ENCODE measurements around the gene PLCL1.
"Not testable (repeated sequence)": the region's sequence is repeated elsewhere in the genome, so short reads cannot be mapped to it uniquely, and the experiment has no call there.

The PLCL1 gene

DNA sequence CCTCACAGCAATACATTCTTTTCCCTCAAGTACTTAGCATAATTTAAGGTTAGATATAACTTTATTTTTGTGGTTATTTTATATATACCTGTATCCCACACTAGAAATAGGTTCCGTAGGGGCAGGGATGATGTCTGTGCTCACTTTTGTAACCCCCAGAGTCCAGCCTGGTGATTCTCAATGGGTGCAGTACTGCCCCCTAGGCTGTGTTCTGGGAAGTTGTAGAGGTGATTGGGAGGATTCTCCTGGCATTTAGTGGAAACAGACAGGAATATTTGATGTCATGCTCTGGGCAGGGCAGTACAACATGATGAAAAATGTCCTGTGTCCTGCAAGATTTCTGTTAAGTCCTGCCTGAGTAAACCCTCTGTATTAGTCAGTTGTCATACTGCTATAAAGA, 333.3 kb downstream of the PLCL1 start:
- DNase-seq, result no peak

- DNase-seq, result no peak
These were observed 337.3 kb downstream of the PLCL1 start for GRCh38 chr2:198141726-198142125.

GRCh38 chr2:198143156-198143555, 338.8 kb downstream of the PLCL1 start:
- DNase-seq, result no peak

DNA sequence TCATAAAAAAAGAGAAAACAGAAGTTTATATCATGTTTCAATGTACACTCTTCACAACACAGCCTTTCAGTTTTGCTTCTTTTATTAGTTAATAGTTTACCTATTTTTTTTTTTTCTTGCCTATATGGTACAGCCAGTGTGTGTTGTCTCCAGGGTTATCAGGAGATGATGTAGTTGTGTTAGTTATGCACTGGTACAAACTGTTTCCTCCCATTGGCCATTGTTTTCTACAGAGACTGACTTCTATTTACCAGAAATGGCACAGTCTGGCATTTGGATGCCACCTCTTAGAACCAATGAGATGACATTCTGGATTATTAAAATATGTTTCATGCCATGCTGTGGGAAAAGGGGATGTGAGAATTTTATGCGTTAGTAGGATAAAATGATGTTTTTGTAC, 339.4 kb downstream of the PLCL1 start:
- no peak for DNase-seq

DNA sequence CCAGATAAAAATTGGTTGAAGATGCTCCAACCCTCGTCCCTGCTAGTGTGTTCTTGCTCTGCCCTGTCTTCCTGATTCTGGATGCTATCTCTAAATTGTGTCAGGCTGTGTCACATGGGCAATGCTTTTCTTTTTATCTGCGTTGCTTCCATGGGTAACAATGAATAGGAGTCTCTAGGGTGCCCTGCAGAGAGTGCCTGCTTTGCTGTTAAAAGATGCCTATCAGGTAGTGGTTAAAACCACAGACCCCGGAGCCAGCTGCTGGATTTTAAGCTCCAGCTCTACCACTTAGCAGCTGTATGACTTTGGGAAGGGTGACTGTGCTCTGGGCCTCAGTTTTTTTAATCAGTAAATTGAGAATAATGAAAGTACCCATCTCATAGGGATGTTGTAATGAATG, 340.3 kb downstream of the PLCL1 start:
- no peak for DNase-seq

GRCh38 chr2:198146346-198146940, 342.1 kb downstream of the PLCL1 start:
- no peak for DNase-seq

GRCh38 chr2:198157314-198157713, 352.9 kb downstream of the PLCL1 start:
- DNase-seq, result no peak

DNA sequence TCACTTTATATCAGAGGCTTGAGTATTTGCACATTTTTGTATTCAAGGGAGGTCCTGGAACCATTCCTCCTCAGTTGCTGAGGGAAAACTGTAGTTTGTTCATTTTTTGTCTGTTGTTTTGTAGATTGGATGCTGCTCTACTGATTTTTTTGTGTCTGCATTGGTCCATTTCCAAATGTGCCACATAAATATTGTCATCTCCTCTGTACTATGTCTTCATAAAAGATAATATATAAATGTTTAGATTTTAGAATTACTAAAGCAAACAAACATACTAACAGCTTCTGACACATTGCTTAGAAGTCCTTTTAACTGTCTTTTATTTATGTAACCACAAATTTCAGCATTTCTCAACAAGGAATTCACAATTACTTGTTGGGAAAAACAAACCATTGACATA, 356.8 kb downstream of the PLCL1 start:
- no peak for DNase-seq

GRCh38 chr2:198162276-198162675, 357.9 kb downstream of the PLCL1 start:
- DNase-seq, result no peak

DNA sequence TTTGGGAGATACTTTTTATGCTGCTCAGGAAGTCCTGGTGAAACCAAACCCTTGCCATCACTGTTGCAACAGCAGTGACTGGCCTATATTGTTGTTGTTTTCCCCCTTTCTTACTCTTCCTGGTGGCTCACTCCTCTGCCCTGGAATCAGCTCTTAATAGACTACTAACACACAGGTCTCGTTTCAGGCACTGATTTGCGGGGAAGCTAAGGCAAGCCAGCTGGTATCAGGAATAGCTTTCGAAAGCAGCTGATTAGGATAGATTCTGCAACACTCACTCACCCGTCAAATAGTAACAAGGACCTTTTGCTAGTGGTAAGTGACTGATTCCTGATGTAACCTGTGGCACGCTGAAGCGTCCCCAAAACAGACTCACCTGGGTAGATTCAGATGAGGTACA, 360.4 kb downstream of the PLCL1 start:
- DNase-seq, result no peak

- no peak for DNase-seq
These were observed 360.9 kb downstream of the PLCL1 start for GRCh38 chr2:198165289-198165688.

- no peak for DNase-seq
These were observed 363.0 kb downstream of the PLCL1 start for GRCh38 chr2:198167346-198167745.

- no peak for DNase-seq
These were observed 364.3 kb downstream of the PLCL1 start for GRCh38 chr2:198168651-198169050.

DNA sequence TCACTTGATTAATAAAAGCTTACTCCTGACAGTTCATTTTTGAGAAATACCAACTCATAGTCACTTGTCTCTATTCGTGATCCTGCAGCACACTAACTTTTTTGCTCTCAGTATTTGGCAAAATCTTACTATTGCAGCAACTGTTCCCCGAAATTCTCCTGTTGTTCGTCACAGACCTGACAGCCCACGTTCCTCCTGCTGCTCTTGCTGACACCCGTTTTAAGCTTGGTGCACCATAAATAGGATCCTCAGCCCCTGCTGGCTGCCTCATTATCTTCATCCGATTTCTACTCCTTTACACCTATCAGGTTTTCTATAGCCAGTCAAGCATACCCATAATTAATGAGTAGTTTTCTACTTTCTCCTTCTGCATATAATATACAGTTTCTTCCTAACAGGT, 368.8 kb downstream of the PLCL1 start:
- no peak for DNase-seq

DNA sequence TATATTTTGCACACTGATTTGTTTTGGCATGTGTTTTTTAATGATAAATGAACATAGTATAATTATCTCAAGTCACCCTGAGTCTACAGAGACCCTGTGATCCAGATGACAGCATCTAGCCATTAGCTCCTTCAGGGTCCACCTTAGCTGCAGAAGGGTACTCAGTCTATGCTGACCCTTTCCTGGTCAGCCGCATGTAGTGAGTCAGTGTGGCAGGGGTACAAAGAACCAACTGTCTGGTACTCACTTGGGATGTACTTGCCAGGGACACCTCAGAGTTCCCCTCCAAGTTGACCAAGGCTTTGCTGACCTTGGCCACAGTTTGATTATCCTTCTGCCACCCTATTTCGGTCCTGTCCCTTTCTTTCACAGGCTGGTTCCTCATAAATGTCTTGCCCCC, 369.5 kb downstream of the PLCL1 start:
- DNase-seq, result no peak

GRCh38 chr2:198175271-198175670, 370.9 kb downstream of the PLCL1 start:
- no peak for DNase-seq

DNA sequence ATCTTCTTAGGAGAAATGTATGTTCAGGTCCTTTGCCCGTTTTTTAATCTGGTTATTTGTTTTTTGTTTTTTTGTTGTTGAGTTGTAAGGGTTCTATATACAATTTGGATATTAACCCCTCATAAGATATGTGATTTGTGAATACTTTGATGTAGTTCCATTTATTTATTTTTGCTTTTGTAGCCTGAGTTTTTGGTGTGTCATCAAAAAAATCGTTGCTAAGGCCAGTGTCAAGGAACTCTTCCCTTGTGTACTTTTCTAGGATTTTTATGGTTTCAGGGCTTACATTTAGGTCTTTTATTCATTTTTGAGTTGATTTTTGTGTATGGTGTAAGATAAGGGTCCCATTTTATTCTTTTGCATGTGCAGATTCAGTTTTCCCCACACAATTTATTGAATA, 372.6 kb downstream of the PLCL1 start:
- DNase-seq, result no peak

DNA sequence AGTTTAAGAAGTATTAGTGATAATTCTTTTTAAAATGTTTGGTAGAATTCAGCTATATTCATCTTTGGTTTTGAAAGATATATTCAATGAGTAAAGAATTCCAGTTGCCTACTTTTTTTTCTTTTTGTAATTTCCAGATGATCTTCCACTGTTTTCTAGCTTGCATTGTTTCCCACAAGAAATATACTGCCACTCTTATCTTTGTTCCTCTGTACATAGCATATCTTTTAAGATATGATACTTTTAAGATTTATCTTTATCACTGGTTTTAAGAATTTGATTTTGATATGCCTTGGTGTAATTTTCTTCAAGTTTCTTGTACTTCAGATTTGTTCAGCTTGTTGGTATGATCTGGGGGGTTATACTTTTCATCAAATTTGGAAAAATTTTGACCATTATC, 374.4 kb downstream of the PLCL1 start:
- no peak for DNase-seq

DNA sequence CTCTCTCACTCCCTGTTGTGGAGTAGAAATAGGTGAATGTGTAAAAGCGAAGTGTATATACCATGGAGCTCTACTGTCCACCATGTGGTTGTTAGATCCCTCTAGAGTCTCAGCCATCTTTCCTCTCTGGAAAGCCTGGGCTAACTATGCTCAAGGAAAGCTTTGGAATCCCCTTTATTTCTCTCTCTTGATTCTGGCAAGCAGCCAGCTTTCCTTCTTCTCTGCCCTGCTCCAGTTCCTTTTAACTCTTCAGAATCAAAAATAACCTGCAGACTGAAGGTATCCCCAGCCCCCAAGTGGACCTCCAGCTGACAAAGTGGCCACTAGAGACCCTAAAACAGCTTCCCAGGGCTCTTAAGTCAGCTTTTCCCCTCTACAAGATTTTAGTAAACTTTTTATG, 381.9 kb downstream of the PLCL1 start:
- DNase-seq, result no peak

DNA sequence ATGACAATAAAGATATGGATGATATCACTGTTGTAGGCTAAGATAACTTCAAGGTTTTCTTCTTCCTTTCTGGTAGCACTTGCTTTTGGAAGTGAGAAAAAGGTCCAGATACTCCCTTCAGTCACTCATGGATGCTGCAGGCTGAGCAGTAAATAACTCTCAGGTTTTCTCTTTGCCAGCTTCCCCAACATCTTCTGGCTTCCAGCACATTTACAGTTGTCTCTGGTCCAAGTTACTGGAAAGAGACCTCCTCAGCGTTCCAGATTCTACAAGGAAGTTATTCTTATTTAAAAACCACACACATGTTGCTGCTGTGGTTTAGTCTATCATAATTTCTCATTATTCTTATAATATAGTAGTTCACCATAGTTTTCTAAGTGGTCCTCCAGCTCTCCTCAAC, 383.4 kb downstream of the PLCL1 start:
- no peak for DNase-seq

DNA sequence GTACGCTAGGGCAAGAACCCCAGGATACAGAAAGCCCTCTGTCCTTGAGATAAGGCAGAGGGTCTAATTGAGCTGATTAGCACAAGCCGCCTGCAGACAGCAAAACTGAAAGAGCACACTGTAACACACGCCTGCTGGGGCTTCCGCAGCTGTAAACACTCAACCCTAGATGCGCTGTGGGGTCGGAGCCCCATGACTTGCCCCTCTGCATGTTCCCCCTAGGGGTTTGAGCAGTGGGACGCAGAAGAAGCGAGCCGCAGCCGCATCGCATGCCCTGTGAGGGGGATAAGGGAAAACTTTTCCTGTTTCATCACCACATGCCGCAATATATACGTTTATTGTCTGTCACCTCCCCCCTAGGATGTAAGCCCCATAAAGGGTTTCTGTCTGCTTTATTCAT, 384.6 kb downstream of the PLCL1 start:
- no peak for DNase-seq

DNA sequence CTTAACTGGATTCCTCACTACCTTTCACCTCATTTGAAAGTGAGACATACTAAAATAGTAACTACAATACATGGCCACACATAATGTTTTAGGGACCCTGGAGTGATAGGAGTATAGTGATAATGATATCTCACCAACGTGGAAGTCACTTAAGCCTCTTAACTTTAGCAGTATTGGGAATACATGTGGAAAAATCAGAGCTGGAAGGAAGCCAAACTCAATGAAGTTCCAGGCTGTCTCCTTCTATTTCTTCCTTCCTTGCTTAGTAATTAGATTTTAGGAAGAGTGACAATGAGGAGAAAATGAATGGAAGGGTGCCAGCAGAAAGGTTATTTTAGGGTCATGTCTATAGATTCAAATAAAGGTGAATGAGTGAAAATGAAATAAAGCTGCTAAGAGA, 387.3 kb downstream of the PLCL1 start:
- no peak for DNase-seq

- DNase-seq, result not testable (repeated sequence)
These were observed 392.2 kb downstream of the PLCL1 start for GRCh38 chr2:198196556-198196955.
